Mesenchymal stem cell (in vitro differentiated cells and primary cell): Measurements from ENCODE around the gene CFAP299.

ENCODE experiments used
- DNase-seq: peaks from one replicate; pipeline ENCODE4 v3.0.0-alpha.2; 2013
- H2AFZ ChIP-seq: one replicate; pipeline ENCODE4 v1.6.1; 2013; ENCODE audit warnings: low read depth, mild to moderate bottlenecking, control low read depth, inconsistent platforms, low read length, moderate library complexity
- H2AK5ac ChIP-seq: 2 replicates; pipeline ENCODE4 v1.6.1; 2013; ENCODE audit warnings: low read length, moderate library complexity, mild to moderate bottlenecking, inconsistent platforms; ENCODE audit not compliant: severe bottlenecking
- H2BK120ac ChIP-seq: one replicate; pipeline ENCODE4 v1.6.1; 2013; ENCODE audit warnings: low read depth, mild to moderate bottlenecking, inconsistent platforms, low read length, moderate library complexity
- H2BK12ac ChIP-seq, 2 experiments: one replicate each; pipeline ENCODE4 v1.6.1; 2013; ENCODE audit warnings: inconsistent platforms in 2 of 2, low read length in 2 of 2, mild to moderate bottlenecking in 2 of 2, moderate library complexity in 2 of 2, control low read depth in 1 of 2
- H2BK15ac ChIP-seq: one replicate; pipeline ENCODE4 v1.6.1; 2013; ENCODE audit warnings: mild to moderate bottlenecking, low read depth, inconsistent platforms; ENCODE audit not compliant: poor library complexity, severe bottlenecking
- H2BK5ac ChIP-seq: 2 replicates; pipeline ENCODE4 v1.6.1; 2013; ENCODE audit warnings: low read depth, mild to moderate bottlenecking, low read length, control low read depth, inconsistent platforms; ENCODE audit not compliant: poor library complexity, severe bottlenecking
- H3K14ac ChIP-seq, 2 experiments: one replicate each; pipeline ENCODE4 v1.6.1; 2013; ENCODE audit warnings: inconsistent platforms in 2 of 2, low read length in 2 of 2, control low read depth in 1 of 2, mild to moderate bottlenecking in 1 of 2, moderate library complexity in 1 of 2
- H3K18ac ChIP-seq, 2 experiments: one replicate each; pipeline ENCODE4 v1.6.1; 2013; ENCODE audit warnings: inconsistent platforms in 2 of 2, low read length in 2 of 2, control low read depth in 1 of 2, low read depth in 1 of 2, mild to moderate bottlenecking in 1 of 2
- H3K23ac ChIP-seq, 2 experiments: one replicate each; pipeline ENCODE4 v1.6.1; 2013; ENCODE audit warnings: inconsistent platforms in 2 of 2, low read length in 2 of 2, mild to moderate bottlenecking in 2 of 2, moderate library complexity in 2 of 2, control low read depth in 1 of 2
- H3K27ac ChIP-seq: 2 replicates; pipeline ENCODE4 v1.5.1; 2013; ENCODE audit warnings: mild to moderate bottlenecking, moderate library complexity, low read length, control low read depth, inconsistent platforms; ENCODE audit not compliant: poor library complexity, severe bottlenecking
- H3K27me3 ChIP-seq, 2 experiments: 2 replicates each; pipeline versions ENCODE4 v1.6.1 to v1.7.0; 2013; ENCODE audit warnings: low read length in 2 of 2, mild to moderate bottlenecking in 2 of 2, moderate library complexity in 2 of 2, control low read depth in 1 of 2, inconsistent platforms in 1 of 2; ENCODE audit not compliant: control insufficient read depth in 1 of 2, insufficient read depth in 1 of 2
- H3K36me3 ChIP-seq, 2 experiments: 2 replicates each; pipeline versions ENCODE4 v1.6.1 to v1.7.0; 2013; ENCODE audit warnings: low read length in 2 of 2, control low read depth in 1 of 2, inconsistent platforms in 1 of 2, low read depth in 1 of 2, mild to moderate bottlenecking in 1 of 2; ENCODE audit not compliant: insufficient read depth in 2 of 2, control insufficient read depth in 1 of 2
- H3K4ac ChIP-seq, 2 experiments: one replicate each; pipeline ENCODE4 v1.6.1; 2013; ENCODE audit warnings: inconsistent platforms in 2 of 2, low read length in 2 of 2, mild to moderate bottlenecking in 2 of 2, moderate library complexity in 2 of 2, control low read depth in 1 of 2, low read depth in 1 of 2
- H3K4me1 ChIP-seq: 2 replicates; pipeline ENCODE4 v1.6.1; 2013; ENCODE audit warnings: low read depth, low read length, control low read depth; ENCODE audit not compliant: control insufficient read depth, insufficient read depth
- H3K4me2 ChIP-seq: 2 replicates; pipeline ENCODE4 v1.6.1; 2013; ENCODE audit warnings: low read length, mild to moderate bottlenecking, inconsistent platforms; ENCODE audit not compliant: poor library complexity, severe bottlenecking
- H3K4me3 ChIP-seq, 2 experiments: 2 replicates each; pipeline versions ENCODE4 v1.5.1 to v1.7.0; 2013; ENCODE audit warnings: low read length in 2 of 2, mild to moderate bottlenecking in 2 of 2, control low read depth in 1 of 2, low read depth in 1 of 2; ENCODE audit not compliant: insufficient read depth in 1 of 2
- H3K79me1 ChIP-seq: replicated peaks from 2 replicates; pipeline ENCODE4 v1.6.1; 2013; ENCODE audit warnings: mild to moderate bottlenecking, control low read depth, low read length, inconsistent platforms; ENCODE audit not compliant: poor library complexity, severe bottlenecking
- H3K9ac ChIP-seq: 2 replicates; pipeline ENCODE4 v1.7.0; 2013; ENCODE audit warnings: mild to moderate bottlenecking, low read length, moderate library complexity
- H3K9me3 ChIP-seq: 2 replicates; pipeline ENCODE4 v1.7.0; 2013; ENCODE audit warnings: mild to moderate bottlenecking, low read length; ENCODE audit not compliant: control insufficient read depth
- H4K8ac ChIP-seq: one replicate; pipeline ENCODE4 v1.6.1; 2013; ENCODE audit warnings: inconsistent platforms, mild to moderate bottlenecking, low read length, moderate library complexity
- H4K91ac ChIP-seq: one replicate; pipeline ENCODE4 v1.6.1; 2013; ENCODE audit warnings: mild to moderate bottlenecking, low read length, inconsistent platforms
- WGBS: methylation state at CpG from one replicate; pipeline ENCODE4 v1.1.7; 2013; ENCODE audit warnings: mixed read lengths; 5-methylcytosine and 5-hydroxymethylcytosine counted together

CFAP299 gene

GRCh38 chr4:80322716-80323115 lies 12.8 kb upstream of the CFAP299 start:
- no peaks in the 10 kb centered on the region for H3K27me3 ChIP-seq

DNA sequence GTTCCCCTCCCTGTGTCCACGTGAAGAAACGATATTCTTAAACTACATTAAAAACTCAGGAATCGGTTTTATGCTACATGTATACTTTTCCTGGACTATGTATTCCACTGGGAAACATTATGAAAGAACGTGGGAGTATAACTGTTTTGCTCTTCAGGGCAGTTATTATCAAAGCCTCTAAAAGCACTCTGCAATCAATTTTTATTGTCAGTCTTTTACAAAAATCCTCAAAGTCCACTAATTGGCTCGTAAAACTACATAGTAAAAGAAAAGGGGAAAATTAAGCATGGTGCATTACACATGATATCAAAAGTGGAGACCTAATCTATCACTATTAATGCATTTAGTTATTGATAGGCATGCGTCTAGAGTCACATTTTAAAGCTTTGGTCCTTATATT lies 11.4 kb upstream of the CFAP299 start:
- peaks cover 2% of the 10 kb centered on the region for H3K4me1 ChIP-seq
- no peak for DNase-seq
- no peak overlapping the region for H3K4ac ChIP-seq
- no peak overlapping the region for H2BK120ac ChIP-seq
- no peak overlapping the region for H4K8ac ChIP-seq
- H2BK12ac ChIP-seq = no peak overlapping the region
- H3K18ac ChIP-seq = no peak overlapping the region
- H4K91ac ChIP-seq = no peak overlapping the region
- WGBS = 91% methylated on average over 2 of the region's 6 CpGs
- no peak overlapping the region for H3K4me3 ChIP-seq
- no peaks in the 10 kb centered on the region for H3K9me3 ChIP-seq
- no peak overlapping the region for H3K9ac ChIP-seq
- H3K14ac ChIP-seq = no peak overlapping the region
- H2BK5ac ChIP-seq = no peak overlapping the region
- H3K4me2 ChIP-seq = no peak overlapping the region
- no peaks in the 10 kb centered on the region for H3K36me3 ChIP-seq
- no peak overlapping the region for H3K23ac ChIP-seq
- no peak overlapping the region for H3K27ac ChIP-seq
- no peak overlapping the region for H2AK5ac ChIP-seq
- H2BK15ac ChIP-seq = no peak overlapping the region
- no peaks in the 10 kb centered on the region for H3K27me3 ChIP-seq
- no peaks in the 10 kb centered on the region for H3K79me1 ChIP-seq
- no peak overlapping the region for H2AFZ ChIP-seq

More at GRCh38 chr4:80322716-80323115, 12.8 kb upstream of the CFAP299 start:
- no peak overlapping the region for H2AFZ ChIP-seq
- no peaks in the 10 kb centered on the region for H3K9me3 ChIP-seq
- peaks cover 2% of the 10 kb centered on the region for H3K4me1 ChIP-seq
- DNase-seq = peak; percentile 57
- H3K23ac ChIP-seq = no peak overlapping the region
- H3K9ac ChIP-seq = peak overlapping the region; percentile 42
- H3K36me3 ChIP-seq = no peaks in the 10 kb centered on the region
- H3K79me1 ChIP-seq = no peaks in the 10 kb centered on the region
- no peak overlapping the region for H2BK5ac ChIP-seq
- H4K8ac ChIP-seq = no peak overlapping the region
- no peak overlapping the region for H2BK120ac ChIP-seq
- H2AK5ac ChIP-seq = no peak overlapping the region
- no peak overlapping the region for H3K4me3 ChIP-seq
- H3K18ac ChIP-seq = no peak overlapping the region
- no peak overlapping the region for H2BK12ac ChIP-seq
- H3K4ac ChIP-seq = no peak overlapping the region
- no peak overlapping the region for H3K4me2 ChIP-seq
- no peak overlapping the region for H4K91ac ChIP-seq
- H2BK15ac ChIP-seq = no peak overlapping the region
- H3K27ac ChIP-seq = no peak overlapping the region
- no peak overlapping the region for H3K14ac ChIP-seq

DNA sequence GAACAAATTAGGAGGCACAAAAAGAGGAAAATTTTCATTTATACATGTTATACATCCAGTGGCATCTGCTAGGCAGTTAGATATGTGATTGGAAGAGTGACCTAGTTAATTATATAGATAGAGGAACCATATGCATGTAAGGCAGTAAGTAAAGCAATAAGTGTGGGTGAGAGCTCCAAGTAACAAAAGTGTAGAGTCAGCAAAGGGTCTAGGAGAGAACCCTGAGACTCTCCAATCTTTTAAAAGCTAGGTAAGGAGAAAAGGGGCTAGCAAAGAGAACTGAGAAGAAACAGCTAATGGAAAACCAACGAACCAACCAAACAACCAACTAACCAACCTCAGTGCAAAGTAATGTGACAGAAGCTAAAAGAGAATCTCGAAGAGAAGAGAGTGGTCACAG lies 3.8 kb upstream of the CFAP299 start:
- Histone ChIP-seq H3K23ac (no peak overlapping the region), H3K36me3 (no peaks in the 10 kb centered on the region), H4K91ac (no peak overlapping the region), H3K4ac (no peak overlapping the region), H3K4me2 (no peak overlapping the region), H3K14ac (no peak overlapping the region), H3K9ac (no peak overlapping the region), H2BK5ac (no peak overlapping the region), H3K4me1 (peaks cover 4% of the 10 kb centered on the region), H2BK15ac (no peak overlapping the region), H2BK12ac (no peak overlapping the region), H4K8ac (no peak overlapping the region), H2BK120ac (no peak overlapping the region), H3K27ac (no peak overlapping the region), H2AK5ac (no peak overlapping the region), H3K9me3 (no peaks in the 10 kb centered on the region), H3K79me1 (no peaks in the 10 kb centered on the region), H2AFZ (no peak overlapping the region), H3K18ac (no peak overlapping the region), H3K4me3 (no peak overlapping the region), H3K27me3 (no peaks in the 10 kb centered on the region)
- 63% methylated on average over 1 of the region's 2 CpGs for WGBS
- no peak for DNase-seq

- H3K4me3 ChIP-seq = no peak overlapping the region
- H2AK5ac ChIP-seq = no peak overlapping the region
- H3K4me2 ChIP-seq = no peak overlapping the region
- no peak overlapping the region for H3K14ac ChIP-seq
- no peak overlapping the region for H3K4ac ChIP-seq
- no peak overlapping the region for H3K23ac ChIP-seq
- H2BK15ac ChIP-seq = no peak overlapping the region
- no peak overlapping the region for H4K8ac ChIP-seq
- no peak overlapping the region for H3K9ac ChIP-seq
- H2BK120ac ChIP-seq = no peak overlapping the region
- H3K9me3 ChIP-seq = no peaks in the 10 kb centered on the region
- H3K27me3 ChIP-seq = no peaks in the 10 kb centered on the region
- H3K36me3 ChIP-seq = no peaks in the 10 kb centered on the region
- no peak overlapping the region for H2BK12ac ChIP-seq
- no peak overlapping the region for H3K27ac ChIP-seq
- peaks cover 4% of the 10 kb centered on the region for H3K4me1 ChIP-seq
- H2AFZ ChIP-seq = no peak overlapping the region
- no peak for DNase-seq
- H4K91ac ChIP-seq = no peak overlapping the region
- 92% methylated on average over 3 of the region's 4 CpGs for WGBS
- H3K18ac ChIP-seq = no peak overlapping the region
- no peaks in the 10 kb centered on the region for H3K79me1 ChIP-seq
- H2BK5ac ChIP-seq = no peak overlapping the region
Measured at GRCh38 chr4:80333121-80333520, 2.4 kb upstream of the CFAP299 start.
